ENCODE measurements around the gene SENP2.

GRCh38 chr3:185645596-185646381 lies 59.7 kb downstream of the SENP2 start:
- TF ChIP-seq CTCF (IDR thresholded peaks at IDR 0.05) (no peak), POLR2A (IDR thresholded peaks at IDR 0.05) (no peak)
